GM19240 (cell line): ENCODE data around the gene UACA.

Experiments
- DNase-seq: peaks from one replicate; pipeline ENCODE4 v3.0.0; 2011; ENCODE audit warnings: low spot score; ENCODE audit not compliant: insufficient read length

Gene UACA

DNA sequence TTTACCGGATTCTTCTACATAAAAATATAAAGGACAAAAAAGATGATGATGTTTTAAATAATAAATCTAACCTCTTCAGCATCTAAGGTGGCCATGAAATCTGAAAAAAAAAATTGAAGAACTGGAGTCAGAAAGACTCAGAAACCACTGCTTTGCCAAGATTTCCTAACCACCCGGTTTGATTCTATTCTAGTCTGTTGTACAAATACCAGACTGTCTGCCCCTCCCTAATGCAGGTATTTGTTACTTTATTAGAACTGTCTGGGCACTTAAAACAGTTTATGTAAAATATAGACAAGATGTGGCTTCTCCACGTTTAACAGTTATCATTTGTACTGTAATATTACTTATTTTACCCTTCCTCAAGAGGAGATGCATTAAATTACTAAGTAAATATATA lies 48.8 kb downstream of the UACA start:
- no peak for DNase-seq

DNA sequence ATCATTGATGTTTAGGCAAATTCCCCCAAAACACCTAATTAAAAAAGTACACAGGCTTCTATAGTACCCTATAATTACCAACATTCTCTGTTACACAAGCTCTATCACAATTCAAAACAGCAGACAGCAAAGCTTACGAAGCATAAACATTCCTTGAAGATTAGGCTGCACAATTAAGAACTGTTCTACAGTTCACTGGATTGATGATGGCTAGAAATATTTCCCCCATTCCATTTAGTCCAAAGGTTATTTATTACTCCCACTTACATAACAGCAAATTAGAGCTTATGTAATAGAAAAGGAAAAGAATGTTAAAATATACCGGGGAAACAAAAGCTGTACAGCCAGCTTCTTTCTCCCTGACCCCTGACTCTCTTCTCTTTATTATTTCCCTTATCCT lies 49.3 kb downstream of the UACA start:
- DNase-seq: no peak

DNA sequence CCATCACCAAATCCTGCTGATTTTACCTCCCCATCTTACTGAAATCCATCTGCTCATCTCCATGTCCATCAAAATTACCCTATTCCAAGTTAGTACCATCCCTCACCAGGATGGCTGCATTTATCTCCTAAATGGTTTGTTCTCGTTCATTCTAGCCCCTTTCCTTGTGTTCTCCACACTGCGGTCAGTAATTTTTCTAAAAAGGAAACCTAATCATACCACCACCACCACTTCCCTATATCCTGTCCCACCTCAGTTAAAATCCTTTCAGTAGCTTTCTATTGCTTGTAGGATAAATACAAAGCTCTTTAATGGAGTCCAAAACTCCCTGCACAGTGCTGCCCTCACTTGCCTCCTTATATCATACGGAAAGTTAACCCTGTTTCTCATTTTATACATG lies 51.1 kb downstream of the UACA start:
- DNase-seq: no peak

DNA sequence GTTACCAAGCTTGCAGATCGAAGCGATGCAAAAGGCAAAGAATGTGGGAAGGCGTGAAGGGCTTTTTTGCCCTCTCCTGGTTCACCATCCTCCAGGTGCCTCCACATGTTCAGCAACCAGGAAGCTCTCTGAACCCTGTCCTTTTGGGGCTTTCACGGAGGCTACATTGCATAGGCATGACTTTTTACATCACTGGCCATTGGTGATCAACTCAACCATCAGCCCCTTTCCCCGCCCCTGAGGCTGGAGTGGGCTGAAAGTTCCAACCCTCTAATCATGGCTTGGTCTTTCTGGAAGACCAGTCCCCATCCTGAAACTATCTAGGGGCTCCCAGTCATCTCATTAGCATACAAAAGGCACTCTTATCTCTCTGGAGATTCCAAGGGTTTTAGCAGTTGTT lies 52.6 kb downstream of the UACA start:
- no peak for DNase-seq

DNA sequence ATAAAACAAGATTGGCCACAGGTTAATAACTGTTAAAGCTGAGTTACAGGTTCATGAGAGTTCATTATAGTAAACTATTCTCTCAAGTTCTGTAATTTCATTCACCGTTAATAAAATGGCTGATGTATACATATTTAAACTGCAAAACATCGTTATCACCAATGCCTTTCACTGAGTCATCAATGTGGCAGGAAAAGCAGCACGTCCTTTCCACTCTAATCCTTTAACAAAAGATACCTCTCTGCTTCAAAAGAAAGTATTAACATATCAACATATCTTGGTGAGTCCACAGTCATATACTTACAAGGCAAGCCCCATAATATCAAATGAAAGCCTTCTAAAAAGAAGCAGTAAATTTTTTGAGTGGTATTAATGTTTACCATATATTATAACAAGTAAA lies 54.5 kb downstream of the UACA start:
- no peak for DNase-seq

DNA sequence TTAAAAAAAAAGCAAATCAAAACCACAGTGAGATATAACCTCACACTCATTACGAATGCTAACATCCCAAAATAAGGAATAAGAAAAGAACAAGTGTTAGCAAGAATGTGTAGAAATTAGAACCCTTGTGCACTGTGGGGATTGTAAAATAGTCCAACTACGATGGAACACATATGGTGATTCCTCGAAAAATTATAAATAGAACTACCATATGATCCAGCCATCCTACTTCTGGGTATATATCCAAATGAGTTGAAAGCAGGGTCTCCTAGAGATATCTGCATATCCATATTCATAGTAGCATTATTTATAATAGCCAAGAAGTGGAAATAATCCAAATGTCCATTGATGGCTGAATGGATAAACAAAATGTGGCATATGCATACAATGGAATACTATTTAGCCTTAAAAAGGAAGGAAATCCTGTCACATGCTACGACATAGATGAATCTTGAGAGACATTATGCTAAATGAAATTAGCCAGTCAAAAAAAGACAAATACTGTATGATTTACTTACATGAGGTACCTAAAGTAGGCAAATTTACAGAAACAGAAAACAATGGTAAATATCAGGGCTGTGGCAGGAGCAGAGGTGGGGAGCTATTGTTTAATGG lies 55.6 kb downstream of the UACA start:
- no peak for DNase-seq

DNA sequence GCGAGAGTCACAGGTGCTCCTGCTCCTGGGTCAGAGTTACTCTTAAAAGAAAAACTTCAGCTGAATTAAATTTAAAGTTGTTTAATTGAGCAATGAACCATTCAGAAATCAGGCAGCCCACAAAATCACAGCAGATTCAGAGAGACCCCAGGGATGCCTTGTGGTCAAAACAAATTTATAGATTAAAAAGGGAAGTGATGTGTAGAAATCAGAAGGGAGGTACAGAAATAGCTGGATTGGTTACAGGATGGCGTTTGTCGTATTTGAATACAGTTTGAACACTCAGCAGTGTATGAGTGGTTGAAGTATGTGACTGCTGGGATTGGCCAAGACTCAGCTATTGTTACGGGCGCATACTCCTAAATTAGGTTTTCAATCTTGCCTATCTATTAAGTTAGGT lies 58.6 kb downstream of the UACA start:
- no peak for DNase-seq

DNA sequence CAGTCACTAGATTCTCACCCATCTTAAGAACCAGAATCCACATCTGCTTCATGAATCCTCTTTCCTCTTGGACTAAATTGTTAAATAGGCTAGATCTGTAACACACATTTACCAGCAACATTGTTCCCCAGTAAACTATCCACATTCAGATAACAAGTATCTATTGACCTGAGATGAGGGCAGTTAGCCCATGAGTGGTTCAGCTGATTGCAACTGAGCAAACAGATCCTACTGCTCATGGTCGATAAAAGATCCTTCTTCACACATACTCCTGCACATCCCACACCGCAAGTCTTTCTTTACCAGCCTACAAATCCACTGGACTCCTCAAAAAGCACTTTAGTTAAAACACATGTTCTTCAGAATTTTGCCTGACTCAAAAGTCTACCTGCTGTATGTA lies 59.2 kb downstream of the UACA start:
- DNase-seq: no peak

DNA sequence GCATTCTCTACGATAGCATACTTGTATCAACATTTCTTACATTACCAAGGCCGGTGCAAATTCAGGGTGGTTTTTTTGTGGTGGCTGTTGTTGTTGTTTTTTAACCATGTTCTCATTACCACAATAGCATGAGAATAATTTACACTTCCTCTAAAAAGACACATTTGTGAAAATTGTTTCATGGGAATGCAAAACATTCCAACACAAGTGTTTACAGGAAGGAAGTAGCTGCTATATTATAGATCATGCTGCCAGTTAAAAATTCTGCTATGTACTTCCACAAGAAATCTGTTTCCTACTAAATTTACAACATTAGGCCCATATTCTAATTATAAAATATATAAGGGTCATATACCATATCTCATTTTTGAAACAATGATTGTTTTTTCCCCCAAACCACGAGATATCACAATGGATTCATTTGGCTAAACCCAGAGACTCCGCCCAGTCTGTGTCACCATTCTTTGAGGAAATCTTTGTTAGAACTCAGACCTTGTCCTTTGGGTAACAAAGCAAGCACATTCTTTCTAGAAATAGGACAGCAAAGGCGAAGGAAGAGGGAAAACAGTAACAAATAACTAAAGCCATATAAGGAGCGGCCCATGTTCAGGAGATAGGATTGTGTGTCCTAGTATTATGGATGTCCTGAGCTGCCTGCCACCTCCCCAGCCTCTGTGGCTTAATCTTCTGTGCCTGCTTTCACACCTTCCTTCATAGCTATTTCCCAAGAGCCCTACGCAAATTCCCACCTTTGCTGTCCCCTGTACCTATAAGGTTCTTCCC lies 60.1 kb downstream of the UACA start:
- DNase-seq: no peak

DNA sequence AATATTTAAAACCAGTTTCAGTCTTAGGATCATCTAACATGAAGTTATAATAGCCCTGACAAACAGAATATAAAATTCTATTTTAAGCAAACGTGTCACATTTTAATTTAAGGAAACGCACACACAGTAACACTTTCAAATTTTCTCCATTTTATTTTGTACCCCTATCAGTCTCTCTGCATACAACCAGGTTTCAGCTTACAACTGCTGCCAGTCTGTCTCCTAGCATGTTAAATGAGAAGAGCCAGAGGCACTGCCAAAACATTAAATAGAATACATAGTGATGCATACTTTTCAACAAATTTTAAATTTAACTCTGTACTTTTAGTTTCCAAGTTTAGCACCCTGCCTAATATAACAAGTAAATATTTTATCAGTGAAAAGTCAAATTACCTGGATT lies 60.8 kb downstream of the UACA start:
- DNase-seq: no peak

DNA sequence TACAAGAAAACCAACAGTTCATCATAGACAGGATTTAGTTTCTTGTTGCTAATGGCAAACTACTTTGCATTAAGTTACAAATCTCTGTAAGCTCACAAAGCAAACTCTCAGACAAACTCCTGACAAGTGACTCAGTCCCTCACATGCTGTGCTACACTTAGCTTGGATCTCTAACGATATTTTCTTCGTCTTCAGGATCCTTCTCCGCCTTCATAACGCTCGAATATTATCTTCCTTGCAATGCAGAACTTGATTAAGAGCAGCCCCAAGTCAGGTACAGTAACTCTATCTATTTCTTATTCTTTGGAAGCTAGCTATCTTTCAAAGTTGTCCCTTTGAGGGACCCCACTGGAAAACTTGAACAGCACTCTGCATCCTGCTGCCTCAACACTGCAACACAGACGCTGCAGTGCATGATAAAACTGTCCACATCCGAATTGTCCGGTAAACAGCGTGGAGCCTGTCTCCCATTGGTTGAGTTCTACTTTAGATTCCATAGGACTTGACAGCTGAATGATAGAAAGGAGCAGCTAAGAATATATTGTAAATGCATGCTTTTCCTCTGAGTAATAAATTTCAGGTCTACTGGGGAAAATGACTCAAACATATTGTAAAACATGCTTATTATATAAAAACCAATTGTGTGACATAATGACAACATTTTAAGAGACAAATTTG lies 61.3 kb downstream of the UACA start:
- DNase-seq: no peak

DNA sequence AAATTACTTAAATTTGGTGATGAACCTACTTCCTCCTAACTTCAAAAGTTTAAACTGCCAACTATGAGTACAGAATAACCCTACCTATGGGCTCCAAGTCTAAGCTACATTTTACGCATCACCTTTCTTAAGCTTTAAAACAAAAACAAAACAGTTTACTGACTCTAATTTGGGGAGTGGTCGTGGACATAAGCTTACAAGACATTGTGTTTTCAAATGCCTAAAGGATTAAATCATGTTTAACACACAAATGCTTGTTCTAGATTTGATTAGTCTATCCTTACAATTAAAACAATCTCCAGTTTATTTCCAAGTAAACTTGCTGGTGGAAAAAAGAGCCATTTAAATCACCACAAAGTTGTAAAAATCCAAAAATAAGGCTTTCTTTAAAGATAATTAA lies 62.2 kb downstream of the UACA start:
- no peak for DNase-seq

DNA sequence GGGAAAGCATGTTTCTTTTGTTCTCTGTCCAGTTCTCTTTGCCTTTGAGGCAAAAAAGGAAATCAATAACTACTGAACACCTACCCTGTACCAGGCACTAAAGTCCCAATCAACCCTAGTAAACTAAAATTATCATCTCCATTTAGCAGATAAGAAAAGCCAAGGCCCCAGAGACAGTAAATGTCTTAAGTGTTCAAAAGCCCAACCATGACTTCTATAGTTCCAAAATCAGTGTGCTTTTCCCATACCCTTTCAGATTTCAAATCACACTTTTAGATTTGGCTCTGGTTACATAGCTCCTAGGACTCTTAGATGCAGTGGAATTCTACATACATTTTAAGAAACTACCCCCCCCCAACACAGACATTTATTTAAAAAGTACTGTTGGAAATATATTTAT lies 63.5 kb downstream of the UACA start:
- no peak for DNase-seq

DNA sequence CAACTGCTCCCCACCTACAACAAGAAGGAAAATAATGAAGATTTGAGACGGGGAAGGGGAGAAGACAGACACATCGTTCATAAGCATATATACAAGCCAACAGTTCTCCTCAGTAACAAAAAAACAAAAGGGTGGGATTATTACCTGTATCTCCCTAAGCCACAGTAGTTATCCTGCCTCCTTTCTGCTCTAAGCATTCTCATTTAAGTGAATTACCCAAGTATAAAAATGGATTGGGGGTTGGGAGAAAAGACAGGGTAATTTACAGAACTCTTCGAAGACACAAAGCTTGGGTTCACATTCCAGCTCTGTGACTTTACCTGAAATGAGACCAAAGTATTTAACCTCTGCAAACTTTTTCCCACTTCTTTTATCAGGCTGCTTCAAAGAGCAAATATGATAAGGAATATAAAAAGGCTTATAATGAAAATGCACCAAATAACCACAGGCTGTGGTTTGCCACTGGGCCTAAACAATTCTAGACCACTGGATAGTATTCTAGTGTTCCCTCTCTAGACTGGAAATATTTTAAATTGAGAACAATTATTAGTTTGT lies 64.4 kb downstream of the UACA start:
- no peak for DNase-seq

DNA sequence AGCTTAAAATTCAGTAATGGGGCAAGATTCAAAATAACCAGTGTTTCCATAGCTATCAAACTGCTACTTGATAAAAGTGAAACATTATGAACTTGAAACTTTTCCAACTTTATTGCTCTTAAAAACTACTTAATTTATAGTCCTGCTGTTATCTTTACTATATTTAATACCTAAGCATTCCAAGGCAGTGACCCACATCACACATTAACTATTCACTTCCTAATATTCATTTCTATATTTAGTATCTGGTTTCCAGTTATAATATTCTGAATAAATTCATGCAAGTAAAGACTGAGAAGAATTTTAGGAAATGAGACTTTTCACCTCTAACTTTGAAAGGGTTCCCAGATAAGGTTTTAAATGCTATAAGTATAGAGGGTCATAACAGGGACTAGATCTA lies 64.9 kb downstream of the UACA start:
- no peak for DNase-seq

DNA sequence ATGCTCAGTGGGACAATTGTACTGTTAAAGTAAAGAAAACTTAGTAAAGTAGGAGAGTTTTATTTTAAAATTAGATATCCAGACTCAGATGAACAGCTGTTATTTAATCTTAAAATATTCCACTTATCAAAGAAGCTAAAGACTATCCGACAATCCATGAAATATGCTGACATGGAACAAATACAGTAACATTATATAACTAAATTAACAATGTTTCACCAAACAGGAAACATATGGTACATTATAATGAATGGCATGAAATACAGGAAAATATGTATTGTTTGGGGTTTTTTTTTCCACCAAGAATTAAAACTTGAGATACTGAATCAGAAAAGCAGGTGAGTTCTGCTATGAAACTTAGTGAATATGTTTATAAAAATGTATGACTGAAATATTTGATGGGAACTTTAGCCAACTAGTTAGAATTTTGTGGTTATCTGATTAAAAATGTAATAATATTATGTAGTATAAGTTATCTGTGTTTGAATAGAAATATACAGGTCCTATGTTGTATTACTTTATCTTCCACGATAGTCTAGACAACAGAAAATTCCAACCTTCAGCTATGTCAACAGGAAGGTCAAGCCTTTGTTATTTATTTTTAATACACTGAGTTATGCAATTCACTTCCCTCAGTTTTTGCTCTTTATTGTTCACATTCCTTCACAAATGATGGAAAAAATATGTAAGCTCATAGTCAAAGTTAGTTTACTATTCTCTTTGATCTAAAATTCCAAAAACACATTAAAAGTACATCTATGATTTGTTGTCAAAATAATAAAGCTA lies 72.7 kb downstream of the UACA start:
- no peak for DNase-seq

DNA sequence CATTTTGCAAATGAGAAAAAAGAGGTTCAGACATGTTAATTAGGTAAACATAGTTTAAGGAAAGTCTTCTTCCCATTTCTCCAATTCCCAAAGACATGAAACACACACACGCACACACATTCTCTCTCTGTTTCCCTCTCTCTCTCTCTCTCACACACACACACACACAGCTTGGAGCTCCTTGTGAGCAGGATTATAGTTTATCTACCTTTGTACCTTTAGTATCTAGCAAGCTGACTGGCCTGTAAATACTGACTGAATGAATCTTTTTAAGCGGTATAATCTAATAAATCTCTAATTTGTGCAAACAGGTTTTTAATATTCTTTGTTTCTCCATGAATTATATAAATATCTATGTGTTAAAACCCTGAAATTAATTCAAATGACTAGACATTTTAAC lies 73.3 kb downstream of the UACA start:
- DNase-seq: no peak

DNA sequence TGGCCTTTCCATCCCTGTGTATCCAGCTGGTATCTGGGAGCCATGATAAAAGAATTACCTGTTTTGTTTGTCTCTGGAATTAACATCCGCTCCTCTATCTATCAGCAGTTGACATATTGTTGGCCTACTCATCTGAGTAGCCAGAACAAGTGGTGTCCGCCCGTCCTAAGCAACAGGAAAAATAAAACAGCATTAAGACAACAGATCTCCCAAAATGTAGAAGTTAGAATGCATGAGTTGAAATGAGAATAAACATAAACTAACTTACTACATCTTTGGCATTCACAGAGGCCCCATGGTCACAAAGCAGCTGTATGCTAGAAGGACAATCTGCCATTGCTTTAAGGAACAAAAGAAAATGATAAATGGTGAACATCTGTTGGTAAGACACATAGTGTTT lies 75.9 kb downstream of the UACA start:
- no peak for DNase-seq

DNA sequence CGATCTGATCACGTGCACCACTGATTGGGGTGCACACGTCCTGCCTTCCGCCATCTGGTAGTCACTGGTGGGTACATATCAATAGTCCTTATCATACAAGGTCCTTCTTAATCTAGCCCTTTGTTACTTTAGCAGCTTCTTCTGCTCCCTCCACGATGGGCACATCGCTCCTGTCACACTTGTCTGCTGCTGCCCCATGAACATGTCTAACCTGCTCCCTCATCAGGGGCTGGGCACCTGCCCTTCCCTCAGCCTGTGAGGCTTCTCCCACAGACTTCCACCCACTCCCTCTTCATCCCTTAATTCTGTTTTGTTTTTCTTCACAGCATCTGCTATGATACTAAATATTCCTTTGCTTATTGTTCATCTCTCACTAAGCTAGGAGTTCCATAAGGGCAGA lies 82.5 kb downstream of the UACA start:
- DNase-seq: no peak

DNA sequence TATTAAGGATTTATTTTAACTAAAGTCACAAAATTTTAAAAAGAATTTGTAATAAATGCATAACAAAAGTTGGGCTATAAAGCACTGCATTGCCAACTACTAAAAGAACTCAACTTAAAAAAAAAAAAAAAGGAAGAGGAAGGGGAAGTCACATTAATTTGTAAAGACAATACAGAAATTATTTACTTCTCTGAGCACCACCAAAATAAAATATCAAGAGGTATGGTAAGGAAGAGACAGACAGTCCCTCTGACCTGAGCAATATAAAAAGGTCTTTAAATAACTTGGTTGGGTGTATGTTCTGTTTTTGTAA lies 83.5 kb downstream of the UACA start:
- no peak for DNase-seq

DNA sequence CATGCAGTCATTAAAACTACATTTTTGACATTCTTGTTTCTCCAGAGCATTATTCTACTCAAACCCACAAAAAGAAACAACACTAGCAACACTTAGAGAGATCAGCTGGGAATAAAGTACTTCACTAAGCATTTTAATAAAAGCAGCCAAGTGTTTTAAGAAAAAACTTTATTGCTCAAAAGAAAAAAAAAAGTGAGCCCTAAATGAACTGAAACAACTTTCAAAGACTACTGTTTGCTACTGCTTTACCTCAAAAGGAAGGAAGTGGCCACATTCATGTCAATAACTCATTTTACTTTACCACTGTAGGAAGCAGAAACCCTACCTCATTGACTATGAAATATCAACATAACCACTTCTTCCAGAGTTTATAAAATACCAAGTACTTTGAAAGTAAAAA lies 91.3 kb downstream of the UACA start:
- no peak for DNase-seq

DNA sequence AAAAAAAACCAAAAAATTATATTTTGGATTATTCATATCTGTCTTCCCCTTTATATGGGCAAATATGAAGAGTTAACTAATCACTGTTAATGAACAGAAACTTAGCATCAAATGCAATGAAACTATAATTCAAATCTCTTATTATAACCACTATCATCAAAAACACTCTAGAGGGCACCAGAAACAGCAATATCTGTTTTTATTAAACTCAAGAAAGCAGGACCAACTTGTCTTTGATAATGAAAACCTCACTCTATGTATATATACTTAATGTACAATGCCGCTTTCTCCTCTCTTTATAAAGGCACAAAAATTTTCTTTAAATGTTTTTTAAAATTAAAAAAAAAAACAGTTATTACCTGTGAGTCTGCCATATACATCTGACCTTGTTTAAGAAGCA lies 92.7 kb downstream of the UACA start:
- DNase-seq: no peak
